Epithelial cell of esophagus (primary cell): ENCODE results near the gene LARP4B.

Experiments
- DNase-seq: peaks from one replicate; pipeline ENCODE4 v3.0.0; 2010; ENCODE audit warnings: low read depth
- H3K4me3 ChIP-seq: 2 replicates; pipeline ENCODE4 v1.5.1; 2011; ENCODE audit warnings: mild to moderate bottlenecking, low read length, control low read depth
- CTCF ChIP-seq: IDR thresholded peaks from 2 replicates; pipeline ENCODE4 v1.5.1; 2011; ENCODE audit warnings: low read depth, mild to moderate bottlenecking, low read length, control low read depth, inconsistent platforms; ENCODE audit not compliant: insufficient read depth; ENCODE audit errors: missing control alignments

Gene LARP4B

GRCh38 chr10:917999-918398, 13.5 kb downstream of the LARP4B start:
- no peak for DNase-seq
- H3K4me3 ChIP-seq: no peak overlapping the region
- no peak for TF ChIP-seq CTCF

GRCh38 chr10:917416-917720, 14.1 kb downstream of the LARP4B start:
- H3K4me3 ChIP-seq: no peak overlapping the region
- DNase-seq: no peak
- TF ChIP-seq CTCF: no peak

- no peak overlapping the region for H3K4me3 ChIP-seq
- no peak for TF ChIP-seq CTCF
- DNase-seq: no peak
Observed at GRCh38 chr10:916716-917415, 14.6 kb downstream of the LARP4B start.

GRCh38 chr10:909831-910230, 21.7 kb downstream of the LARP4B start:
- no peak overlapping the region for H3K4me3 ChIP-seq
- TF ChIP-seq CTCF: no peak
- DNase-seq: no peak

GRCh38 chr10:905972-906371, 25.5 kb downstream of the LARP4B start:
- DNase-seq: no peak
- TF ChIP-seq CTCF: no peak
- H3K4me3 ChIP-seq: no peak overlapping the region

- TF ChIP-seq CTCF: no peak
- no peak for DNase-seq
- H3K4me3 ChIP-seq: no peak overlapping the region
Observed at GRCh38 chr10:905503-905902, 26.0 kb downstream of the LARP4B start.

GRCh38 chr10:904403-904802, 27.1 kb downstream of the LARP4B start:
- TF ChIP-seq CTCF: no peak
- H3K4me3 ChIP-seq: no peak overlapping the region
- no peak for DNase-seq
